Measurements from ENCODE around the gene CCDC167. TPM values are rescaled to one million over a fixed set of nuclear protein-coding genes. Genes with fewer than 3 reads are reported as not detected.

The CCDC167 gene
- total RNA-seq = 43.1 and 124 TPM in 2 replicates

DNA sequence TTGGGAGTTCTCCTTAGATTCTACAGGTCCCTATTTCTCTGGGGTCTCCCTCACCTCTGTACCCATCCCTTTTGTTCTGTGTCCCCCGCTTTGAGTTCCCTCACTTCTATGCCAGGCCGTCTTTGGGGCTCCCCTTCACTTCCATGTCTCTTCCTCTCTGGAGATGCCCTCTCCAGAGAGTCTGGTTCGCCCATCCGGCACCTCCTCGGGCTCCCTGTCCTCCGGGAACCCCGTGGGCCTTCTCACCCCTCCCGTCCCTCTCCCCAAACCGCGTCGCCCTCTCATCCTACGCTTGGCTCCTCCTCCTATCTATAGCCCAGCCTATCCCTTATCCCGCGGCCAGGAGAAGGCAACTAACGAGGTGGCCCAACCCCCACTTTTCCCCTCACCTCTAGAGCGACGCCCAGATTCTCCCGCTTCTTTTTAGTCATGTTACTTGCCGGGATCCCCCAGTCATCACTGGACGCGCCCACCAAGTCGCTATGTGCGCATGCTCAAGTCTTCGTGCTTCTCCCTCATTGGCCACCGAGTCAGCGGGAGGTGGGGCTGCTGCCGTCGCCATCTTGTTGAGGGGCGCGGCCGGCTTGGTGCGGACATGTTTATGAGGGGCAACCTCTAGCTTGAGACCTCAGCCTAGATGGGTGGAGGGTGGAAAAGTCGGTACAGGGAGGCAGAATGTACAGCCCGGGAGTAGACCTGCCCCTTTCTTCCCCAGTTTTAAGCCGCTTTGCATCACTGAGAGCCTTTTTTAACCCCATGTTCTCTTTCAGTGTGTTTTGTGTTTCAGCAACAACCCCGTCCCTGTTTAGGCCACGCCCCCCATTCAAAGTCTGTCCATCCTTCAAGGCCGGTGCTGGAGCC is at the start of gene CCDC167:
Gene CCDC167 (minus strand): TSS at position 461 of the 861 bp plus-strand sequence. CDS start 30 bp downstream, at position 431.

Other genes starting within 250 kb of the CCDC167 start
- gene TBC1D22B, start 242.1 kb downstream of the CCDC167 start, total RNA-seq = 6.9 and 9.9 TPM in 2 replicates
- 0.46 and 1.2 TPM in 2 replicates for gene TMEM217, start 241.7 kb downstream of the CCDC167 start, total RNA-seq
- 18.7 and 28.8 TPM in 2 replicates for gene RNF8, start 145.9 kb downstream of the CCDC167 start, total RNA-seq
- 12.8 and 20.1 TPM in 2 replicates for gene CMTR1, start 66.7 kb downstream of the CCDC167 start, total RNA-seq
- 0.14 and 0.28 TPM in 2 replicates for gene MDGA1, start 198.0 kb upstream of the CCDC167 start, total RNA-seq

Measured in airway epithelial cell (primary cell).